HG02870 (cell line): Measurements from ENCODE around the gene HHAT.
"Not testable (repeated sequence)": the region's sequence is repeated elsewhere in the genome, so short reads cannot be mapped to it uniquely, and the experiment has no call there.

ENCODE experiments used
- ATAC-seq: cut with Tn5 transposase; IDR thresholded peaks from one replicate; pipeline ENCODE4 v1.9.1; 2021; ENCODE audit warnings: mild to moderate bottlenecking, moderate library complexity; ENCODE audit not compliant: unreplicated experiment

The HHAT gene

GRCh38 chr1:210631399-210631798, 302.7 kb downstream of the HHAT start:
- no peak for ATAC-seq

DNA sequence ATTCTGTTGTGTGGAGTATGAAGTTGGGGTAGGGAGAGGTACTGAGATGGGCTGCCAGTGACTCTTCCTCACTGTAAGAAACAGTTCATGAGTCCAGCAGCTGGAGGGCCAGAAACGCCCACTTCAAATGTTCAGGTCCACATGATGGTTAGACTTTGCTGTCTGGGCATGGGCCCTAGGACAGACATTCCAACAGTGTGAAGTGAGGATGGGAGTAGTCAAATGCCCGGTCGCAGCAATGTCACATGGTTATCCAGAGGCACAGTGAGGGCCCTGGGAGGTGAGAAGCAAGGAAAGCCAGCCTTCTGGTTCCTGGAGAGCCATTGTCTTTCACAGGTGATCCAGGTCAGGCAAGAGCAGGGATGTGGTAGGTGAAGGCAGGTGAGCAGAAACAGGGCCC, 304.4 kb downstream of the HHAT start:
- ATAC-seq = no peak

DNA sequence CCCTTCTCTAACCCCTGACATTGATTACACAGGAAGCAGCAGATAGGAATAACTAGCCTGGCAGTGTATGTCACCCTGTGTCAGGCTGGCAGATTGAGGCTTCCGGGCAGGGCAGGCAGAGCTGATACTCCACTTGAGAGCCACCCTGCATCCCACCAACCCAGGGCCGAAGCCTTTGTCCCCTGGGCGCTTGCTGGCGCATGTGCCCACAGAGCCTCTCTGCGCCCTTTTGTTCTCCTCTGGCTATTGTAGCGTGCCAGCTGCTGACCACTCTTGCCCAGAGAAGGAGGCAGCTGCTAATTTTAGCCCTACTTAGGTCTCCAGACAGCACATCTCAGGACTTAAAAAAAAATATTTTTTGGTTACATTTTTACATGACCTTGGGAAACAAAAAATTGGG, 304.9 kb downstream of the HHAT start:
- no peak for ATAC-seq

GRCh38 chr1:210635108-210635507, 306.4 kb downstream of the HHAT start:
- no peak for ATAC-seq

DNA sequence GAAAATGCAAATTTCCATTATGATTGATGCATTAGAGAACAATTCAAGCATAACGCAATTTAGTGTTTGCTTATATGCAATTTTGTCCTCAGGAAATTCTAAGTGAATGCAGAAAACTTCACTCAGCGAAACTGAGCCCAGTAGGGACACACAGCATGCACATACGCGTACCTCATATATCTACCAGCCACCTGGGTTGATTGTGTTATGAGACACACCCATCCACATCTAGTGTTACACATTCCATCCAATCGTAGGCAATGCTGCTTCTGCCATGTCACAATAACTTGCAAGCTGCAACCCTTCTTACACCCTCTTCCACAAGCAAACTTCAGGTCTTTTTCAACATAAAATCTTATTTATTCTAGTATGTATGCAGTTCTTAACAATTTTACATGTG, 312.9 kb downstream of the HHAT start:
- ATAC-seq = no peak

- ATAC-seq = no peak
Measured at GRCh38 chr1:210645582-210646257, 317.0 kb downstream of the HHAT start.

DNA sequence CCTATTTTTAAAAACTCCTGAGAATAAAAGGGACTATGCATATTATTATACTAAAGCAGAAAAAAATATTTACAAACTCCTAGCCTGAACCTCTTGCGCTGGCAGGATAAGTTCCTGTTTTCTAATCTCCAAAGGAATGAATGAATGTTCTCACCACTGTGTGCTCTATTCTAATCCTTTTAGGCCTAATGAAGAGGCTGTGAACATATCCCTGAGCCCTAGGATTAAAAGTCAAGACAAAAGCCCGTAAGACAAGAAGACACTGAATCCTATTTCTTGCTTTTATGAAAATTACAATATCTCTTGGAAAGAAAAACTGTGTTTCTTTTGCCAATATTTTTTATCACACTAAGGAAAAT, 317.5 kb downstream of the HHAT start:
- no peak for ATAC-seq

DNA sequence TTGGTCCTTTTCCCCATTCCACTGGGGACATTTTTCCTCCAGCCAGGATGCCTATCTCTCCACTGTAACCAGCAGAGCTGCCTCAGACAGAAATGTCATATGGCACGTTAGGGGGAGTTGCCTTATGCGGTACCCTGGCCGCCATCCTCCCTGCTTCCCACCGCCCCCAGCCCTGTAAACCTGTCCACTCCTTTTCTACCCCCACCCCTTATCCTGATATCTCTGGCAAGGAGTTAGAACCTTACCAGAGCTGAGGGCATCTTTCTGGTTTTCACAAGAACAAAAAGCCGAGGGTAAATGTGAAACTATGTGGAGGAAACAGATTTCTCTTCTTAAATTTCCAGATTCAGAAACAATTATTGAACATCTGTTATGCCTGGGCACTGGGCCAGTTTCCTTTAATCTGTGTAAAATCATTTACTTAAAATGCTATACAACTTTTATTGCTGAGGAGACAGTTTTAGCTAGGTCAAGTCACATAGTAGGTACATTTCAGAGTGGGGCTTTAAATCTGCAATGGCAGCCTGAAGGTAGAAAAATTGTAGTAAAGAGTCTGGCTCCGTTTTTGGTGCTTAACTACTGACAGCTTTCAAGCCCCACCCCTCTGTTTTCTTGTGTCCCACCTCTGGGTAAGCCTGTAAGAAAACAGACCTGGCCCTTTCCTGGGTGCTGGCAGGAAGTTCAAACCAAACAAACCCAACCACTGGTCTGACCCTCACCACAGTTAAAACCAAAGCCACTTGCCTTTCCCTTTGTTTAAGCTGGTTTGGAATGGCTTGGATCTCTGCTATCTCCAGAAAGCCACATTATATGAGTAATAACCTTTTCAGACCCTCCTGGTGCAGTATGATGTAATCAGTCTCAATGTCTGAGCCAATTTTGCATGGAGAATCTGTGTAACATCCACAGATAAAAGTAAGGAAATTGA, 319.0 kb downstream of the HHAT start:
- ATAC-seq = no peak

DNA sequence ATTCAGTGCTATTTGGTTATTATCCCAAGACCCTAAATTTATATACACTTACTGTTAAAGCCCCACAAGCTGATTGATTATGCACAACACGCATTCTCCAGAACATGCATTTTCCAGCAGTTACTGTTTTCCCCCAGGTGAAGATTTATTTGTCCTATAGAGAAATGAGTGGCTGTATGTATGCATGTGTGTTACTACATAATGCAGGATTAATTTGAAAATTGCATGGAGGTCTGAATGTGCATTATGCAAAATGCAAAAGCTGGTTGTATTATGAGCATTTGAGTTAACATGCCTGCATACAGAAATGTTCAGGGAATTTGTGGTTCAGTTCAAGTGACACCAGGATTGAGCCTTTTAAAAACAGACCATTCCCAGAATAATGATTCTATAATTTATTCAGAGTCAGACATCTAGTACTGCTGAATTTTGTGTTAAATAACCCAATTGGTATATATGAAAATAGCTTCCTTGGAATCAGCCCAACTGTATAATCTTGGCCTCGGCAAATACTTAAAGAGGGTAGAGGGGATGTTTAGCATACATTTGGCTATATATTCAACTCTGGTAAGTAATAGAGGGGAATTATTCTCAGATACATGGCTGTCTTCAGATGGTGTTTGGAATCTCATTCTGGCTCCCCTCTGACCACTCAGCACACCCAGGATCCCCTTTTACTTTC, 320.0 kb downstream of the HHAT start:
- ATAC-seq = no peak

DNA sequence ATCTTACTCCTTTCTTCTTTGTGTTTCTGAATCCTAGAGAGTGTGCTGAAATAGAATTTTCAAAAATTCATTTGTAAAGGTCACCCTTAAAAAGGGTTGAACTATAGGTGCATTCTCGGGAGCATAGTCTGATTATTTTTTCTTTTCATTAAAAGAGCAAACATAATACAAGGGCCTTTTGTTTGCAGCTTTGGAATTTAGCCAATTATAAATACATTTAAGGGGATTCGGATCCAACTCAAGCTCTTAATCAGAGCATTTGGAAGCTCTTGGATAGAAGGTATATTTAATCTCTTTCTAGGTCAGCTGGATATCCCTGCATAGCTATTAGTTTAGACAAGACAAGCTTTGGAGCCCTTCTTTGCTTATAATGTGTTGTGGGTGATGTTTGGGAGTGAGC, 321.7 kb downstream of the HHAT start:
- ATAC-seq = no peak

DNA sequence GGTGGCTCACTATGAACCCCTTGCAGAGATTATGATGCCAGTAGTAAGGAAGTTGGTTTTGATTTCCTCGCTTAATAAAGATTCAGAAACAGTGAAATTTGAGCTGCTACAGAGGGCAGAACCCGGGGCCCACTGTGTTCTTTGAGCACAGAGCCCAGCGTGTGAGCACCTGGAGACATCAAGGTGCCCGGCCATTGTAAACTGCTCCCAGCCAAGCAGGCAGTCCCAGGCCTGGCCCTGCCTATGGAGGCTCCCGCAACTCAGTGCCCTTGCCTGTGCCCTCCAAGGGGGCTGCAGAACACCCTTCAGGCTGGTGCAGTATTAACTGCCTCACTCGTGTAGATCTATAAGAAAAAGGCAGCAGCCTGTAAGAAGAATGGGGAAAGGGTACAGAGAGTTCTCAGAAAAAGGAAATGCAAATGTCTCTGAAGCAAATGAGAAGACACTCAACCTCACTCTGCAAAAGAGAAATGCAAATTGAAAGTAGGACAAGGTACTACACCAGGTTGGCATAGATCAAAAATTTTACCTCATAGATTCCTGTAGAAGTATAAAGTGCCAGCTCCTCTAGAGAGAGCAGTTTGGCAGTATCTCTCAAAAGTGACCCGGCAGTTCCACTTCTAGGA, 323.7 kb downstream of the HHAT start:
- ATAC-seq = no peak

GRCh38 chr1:210653771-210654170, 325.1 kb downstream of the HHAT start:
- no peak for ATAC-seq

- ATAC-seq = no peak
Measured at GRCh38 chr1:210654176-210654981, 325.7 kb downstream of the HHAT start.

DNA sequence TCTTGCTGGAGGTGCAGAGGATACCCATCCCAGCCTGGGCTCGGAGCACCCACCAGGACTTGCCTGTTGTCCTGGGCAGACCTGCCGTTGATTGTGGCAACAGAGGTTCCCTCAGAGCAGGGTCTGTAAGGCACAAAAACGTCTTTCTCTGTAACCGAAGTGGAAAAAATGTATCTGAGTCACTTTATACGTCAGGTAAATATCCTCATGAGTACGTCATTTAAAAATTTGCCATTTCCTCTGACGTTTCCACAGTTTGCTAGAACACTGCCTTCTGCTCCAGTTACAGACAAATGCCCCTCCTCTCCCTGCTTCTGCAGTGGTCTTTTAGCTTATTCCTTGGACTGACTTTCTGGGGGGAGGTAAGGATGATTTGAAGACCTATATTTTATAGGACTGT, 326.8 kb downstream of the HHAT start:
- ATAC-seq = no peak

DNA sequence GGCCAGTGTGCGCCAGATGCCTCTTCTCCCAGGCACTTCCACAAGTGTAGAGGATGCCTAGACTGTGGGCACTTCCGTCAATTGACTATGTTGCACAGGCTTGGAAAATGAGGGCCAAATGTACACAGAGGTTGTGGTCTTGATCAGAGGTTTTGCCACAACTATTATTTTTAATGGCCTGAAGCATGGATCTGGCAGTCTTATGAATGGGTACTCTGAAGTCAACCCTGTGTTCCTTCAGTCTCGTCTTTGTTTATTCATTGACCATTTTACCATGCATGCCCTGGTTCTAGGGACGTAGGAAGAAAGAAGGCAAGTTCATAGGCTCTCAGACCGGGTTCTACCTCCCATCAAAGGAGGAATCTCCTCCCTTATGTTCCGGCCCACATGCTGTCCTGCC, 329.1 kb downstream of the HHAT start:
- ATAC-seq = no peak

GRCh38 chr1:210661520-210661919, 332.8 kb downstream of the HHAT start:
- not testable (repeated sequence) for ATAC-seq

- no peak for ATAC-seq
Measured at GRCh38 chr1:210662291-210663050, 333.8 kb downstream of the HHAT start.

- no peak for ATAC-seq
Measured at GRCh38 chr1:210663730-210664573, 335.2 kb downstream of the HHAT start.

- no peak for ATAC-seq
Measured at GRCh38 chr1:210669951-210670350, 341.2 kb downstream of the HHAT start.
